Subcutaneous abdominal adipose tissue (tissue), 5 donors: ENCODE results near the gene ADGRL3.
"Not testable (repeated sequence)": the region's sequence is repeated elsewhere in the genome, so short reads cannot be mapped to it uniquely, and the experiment has no call there.

Source experiments
- H3K27ac ChIP-seq: one replicate; pipeline ENCODE4 v1.7.0; 2013; ENCODE audit warnings: low read depth, mild to moderate bottlenecking, inconsistent platforms, low read length, moderate library complexity
- H3K27me3 ChIP-seq, 5 donors: one replicate each; pipeline ENCODE4 v1.7.0; 2013; ENCODE audit warnings: low read length in 5 of 5, inconsistent platforms in 1 of 5; ENCODE audit not compliant: control insufficient read depth in 5 of 5, insufficient read depth in 4 of 5
- H3K36me3 ChIP-seq, 5 donors: one replicate each; pipeline ENCODE4 v1.7.0; 2013; ENCODE audit warnings: low read length in 5 of 5; ENCODE audit not compliant: control insufficient read depth in 5 of 5, insufficient read depth in 5 of 5
- H3K4me1 ChIP-seq, 5 donors: one replicate each; pipeline ENCODE4 v1.7.0; 2013; ENCODE audit warnings: low read length in 5 of 5, mild to moderate bottlenecking in 3 of 5, moderate library complexity in 1 of 5; ENCODE audit not compliant: control insufficient read depth in 5 of 5, insufficient read depth in 5 of 5
- H3K4me3 ChIP-seq, 5 donors: one replicate each; pipeline ENCODE4 v1.7.0; 2013; ENCODE audit warnings: low read length in 5 of 5, low read depth in 1 of 5
- H3K9ac ChIP-seq, 5 donors: one replicate each; pipeline ENCODE4 v1.7.0; 2013; ENCODE audit warnings: low read length in 5 of 5, mild to moderate bottlenecking in 4 of 5, moderate library complexity in 3 of 5
- H3K9me3 ChIP-seq, 5 donors: one replicate each; pipeline ENCODE4 v1.7.0; 2013; ENCODE audit warnings: low read length in 5 of 5; ENCODE audit not compliant: control insufficient read depth in 5 of 5
- donor health status: healthy.
- donor health status: healthy.
- donor health status: healthy.
- donor health status: healthy.
- donor health status: healthy.

ADGRL3 gene

DNA sequence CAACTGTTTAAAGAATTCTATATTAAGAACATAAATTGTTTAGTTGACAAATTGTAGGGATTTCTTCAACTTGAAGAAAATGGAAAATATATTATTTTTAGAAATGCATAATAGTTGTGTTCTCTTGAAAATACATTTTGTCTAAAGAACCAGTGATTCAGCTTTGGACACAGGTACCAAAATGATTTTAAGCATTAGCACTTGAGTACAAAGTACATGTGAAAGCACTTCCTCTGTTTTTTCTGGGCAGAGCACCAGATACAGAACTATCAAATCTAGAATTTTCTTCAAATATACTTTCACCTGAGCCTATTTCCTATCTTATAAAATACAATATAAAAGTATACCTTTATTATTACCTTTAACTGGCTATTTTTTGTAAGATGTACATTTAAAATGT, 539.8 kb downstream of the ADGRL3 start:
- Histone ChIP-seq H3K36me3 (no peaks in the 10 kb centered on the region), H3K27ac (no peak overlapping the region), H3K9me3 (no peaks in the 10 kb centered on the region), H3K27me3 (no peaks in the 10 kb centered on the region), H3K4me3 (no peak overlapping the region), H3K9ac (no peak overlapping the region), H3K4me1 (no peaks in the 10 kb centered on the region)

DNA sequence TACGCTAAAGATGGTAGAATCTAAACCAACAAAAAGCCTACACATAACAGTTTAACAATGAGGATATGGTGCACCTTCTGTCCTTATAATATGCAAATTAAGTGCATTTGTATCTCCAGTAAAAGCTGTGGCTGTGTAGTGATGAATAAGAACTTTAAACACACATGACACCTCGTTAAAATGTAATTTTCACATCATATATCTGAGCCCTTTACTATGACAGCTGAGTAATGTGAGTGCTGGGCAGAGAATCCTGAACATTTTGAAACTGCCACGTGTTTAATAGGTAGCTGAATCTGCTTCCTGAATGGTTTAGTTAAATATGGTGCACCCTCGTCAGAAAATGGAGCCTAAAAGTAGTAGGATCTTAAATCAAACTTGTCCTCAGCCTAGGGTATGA, 540.8 kb downstream of the ADGRL3 start:
- Histone ChIP-seq H3K27ac (no peak overlapping the region), H3K4me1 (no peaks in the 10 kb centered on the region), H3K9me3 (no peaks in the 10 kb centered on the region), H3K27me3 (no peaks in the 10 kb centered on the region), H3K4me3 (no peak overlapping the region), H3K36me3 (no peaks in the 10 kb centered on the region), H3K9ac (no peak overlapping the region)

DNA sequence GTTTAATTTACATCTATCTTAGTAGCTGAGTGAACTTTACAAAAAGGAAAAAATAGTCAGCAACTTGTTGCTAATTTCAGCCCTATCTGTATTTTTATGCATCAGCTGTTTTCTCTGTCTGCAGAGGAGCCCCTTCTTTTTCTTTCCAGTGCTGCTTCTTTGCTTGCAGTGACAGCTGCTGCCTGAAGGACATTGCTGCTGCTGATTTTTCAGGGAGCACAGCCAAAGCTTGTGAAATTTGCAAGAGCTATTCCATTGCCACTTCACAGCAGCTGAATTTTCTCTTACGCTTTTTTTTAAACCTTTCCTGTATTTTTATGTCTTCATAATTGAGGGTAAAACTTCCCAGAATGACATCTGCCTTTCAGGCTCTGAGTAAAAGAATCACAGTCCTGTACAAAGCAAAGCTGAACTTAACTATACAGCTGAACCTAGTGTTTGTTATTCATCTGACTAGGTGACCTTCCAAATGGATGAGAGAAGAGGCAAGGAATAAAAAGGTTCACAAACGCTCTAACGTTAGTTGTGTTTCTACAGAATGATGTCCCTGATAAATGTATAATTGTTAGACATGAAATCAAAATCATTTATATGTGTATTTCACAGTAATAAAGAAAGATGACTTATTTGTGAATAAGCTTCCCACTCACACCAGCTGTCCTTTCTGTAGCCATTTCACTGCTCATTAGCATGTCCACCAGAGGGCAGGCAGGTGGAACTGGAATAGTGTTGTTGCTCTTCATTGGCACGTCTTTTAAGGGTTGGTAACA, 541.4 kb downstream of the ADGRL3 start:
- no peaks in the 10 kb centered on the region for H3K4me1 ChIP-seq
- no peaks in the 10 kb centered on the region for H3K36me3 ChIP-seq
- no peaks in the 10 kb centered on the region for H3K27me3 ChIP-seq
- H3K4me3 ChIP-seq, result no peak overlapping the region
- no peak overlapping the region for H3K9ac ChIP-seq
- no peak overlapping the region for H3K27ac ChIP-seq
- H3K9me3 ChIP-seq, result no peaks in the 10 kb centered on the region

DNA sequence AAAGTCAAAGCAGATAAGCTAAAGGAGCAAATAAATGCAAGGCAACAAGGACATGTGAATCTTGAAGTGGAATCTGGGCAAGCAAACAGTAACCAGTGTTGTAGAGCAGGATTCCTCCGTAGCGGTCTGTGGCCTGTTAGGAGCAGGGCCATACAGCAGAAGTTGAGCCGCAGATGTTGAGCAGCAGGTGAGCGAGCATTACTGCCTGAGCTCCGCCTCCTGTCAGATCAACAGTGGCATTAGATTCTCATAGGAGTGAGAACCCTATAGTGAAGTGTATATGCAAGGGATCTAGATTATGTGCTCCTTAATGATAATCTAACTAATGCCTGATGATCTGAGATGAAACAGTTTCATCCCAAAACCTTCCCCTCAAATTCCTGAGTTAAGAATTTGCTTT, 550.7 kb downstream of the ADGRL3 start:
- Histone ChIP-seq H3K9me3 (peaks cover 0 to 3% (median 0%) of the 10 kb centered on the region in 5 donors), H3K4me3 (no peak overlapping the region), H3K9ac (no peak overlapping the region), H3K27me3 (no peaks in the 10 kb centered on the region), H3K36me3 (no peaks in the 10 kb centered on the region), H3K4me1 (no peaks in the 10 kb centered on the region), H3K27ac (no peak overlapping the region)

DNA sequence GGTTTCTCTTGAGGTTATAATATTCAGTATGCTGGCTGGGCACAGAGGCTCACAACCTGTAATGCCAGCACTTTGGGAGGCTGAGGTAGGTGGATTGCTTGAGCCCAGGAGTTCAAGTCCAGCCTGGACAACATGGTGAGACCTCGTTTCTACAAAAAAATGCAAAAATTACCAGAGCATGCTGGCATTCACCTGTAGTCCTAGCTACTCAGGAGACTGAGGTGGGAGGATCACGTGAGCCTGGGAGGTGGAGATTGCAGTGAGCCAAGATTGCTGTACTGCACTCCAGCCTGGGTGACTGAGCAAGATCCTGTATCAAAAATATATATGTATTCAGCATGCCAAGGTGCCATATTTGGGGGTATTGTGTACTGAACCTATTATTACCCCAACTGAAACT, 552.5 kb downstream of the ADGRL3 start:
- no peaks in the 10 kb centered on the region for H3K36me3 ChIP-seq
- no peak overlapping the region for H3K9ac ChIP-seq
- H3K9me3 ChIP-seq, result peaks cover 0 to 3% (median 0%) of the 10 kb centered on the region in 5 donors
- no peaks in the 10 kb centered on the region for H3K4me1 ChIP-seq
- H3K27me3 ChIP-seq, result no peaks in the 10 kb centered on the region
- no peak overlapping the region for H3K4me3 ChIP-seq
- H3K27ac ChIP-seq, result no peak overlapping the region

DNA sequence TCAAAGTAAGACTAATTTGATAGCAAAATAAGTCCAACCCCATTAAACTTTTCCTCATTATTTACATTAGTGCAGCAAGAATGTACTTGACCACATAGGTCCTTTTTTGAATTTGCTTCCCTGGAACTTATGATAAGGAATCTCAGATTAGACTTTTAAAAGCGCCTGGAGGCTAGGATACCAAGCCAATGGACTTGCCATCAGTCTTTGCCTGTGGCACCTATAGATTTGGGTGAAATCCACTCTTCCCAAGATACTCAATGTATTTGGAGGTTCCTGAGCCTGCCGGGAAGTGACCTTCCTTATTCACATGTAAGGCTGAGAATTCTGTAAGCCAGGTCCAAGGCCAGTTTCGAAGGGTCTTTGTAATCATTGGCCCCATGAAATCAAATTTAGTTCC, 553.6 kb downstream of the ADGRL3 start:
- H3K9ac ChIP-seq, result no peak overlapping the region

DNA sequence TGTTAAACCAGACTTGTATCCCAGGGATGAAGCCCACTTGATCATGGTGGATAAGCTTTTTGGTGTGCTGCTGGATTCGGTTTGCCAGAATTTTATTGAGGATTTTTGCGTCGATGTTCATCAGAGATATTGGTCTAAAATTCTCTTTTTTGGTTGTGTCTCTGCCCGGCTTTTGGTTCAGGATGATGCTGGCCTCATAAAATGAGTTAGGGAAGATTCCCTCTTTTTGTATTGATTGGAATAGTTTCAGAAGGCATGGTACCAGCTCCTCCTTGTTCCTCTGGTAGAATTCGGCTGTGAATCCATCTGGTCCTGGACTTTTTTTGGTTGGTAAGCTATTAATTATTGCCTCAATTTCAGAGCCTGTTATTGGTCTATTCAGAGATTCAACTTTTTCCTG, 556.8 kb downstream of the ADGRL3 start:
- H3K9ac ChIP-seq, H3K27me3 ChIP-seq, H3K9me3 ChIP-seq, H3K4me3 ChIP-seq, H3K27ac ChIP-seq, H3K4me1 ChIP-seq, H3K36me3 ChIP-seq: not testable (repeated sequence)

More for the DNA sequence above, 553.6 kb downstream of the ADGRL3 start:
- Histone ChIP-seq H3K4me3 (no peak overlapping the region), H3K36me3 (no peaks in the 10 kb centered on the region), H3K9me3 (peaks cover 0 to 3% (median 0%) of the 10 kb centered on the region in 5 donors), H3K27ac (no peak overlapping the region), H3K27me3 (no peaks in the 10 kb centered on the region), H3K4me1 (no peaks in the 10 kb centered on the region)

DNA sequence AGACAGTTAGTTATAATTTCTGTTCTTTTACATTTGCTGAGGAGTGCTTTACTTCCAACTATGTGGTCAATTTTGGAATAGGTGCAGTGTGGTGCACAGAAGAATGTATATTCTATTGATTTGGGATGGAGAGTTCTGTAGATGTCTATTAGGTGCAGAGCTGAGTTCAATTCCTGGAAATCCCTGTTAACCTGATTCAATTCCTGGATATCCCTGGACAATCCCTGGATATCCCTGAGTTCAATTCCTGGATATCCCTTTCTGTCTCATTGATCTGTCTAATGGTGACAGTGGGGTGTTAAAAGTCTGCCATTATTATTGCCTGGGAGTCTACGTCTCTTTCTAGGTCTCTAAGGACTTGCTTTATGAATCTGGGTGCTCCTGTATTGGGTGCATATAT, 557.9 kb downstream of the ADGRL3 start:
- H3K4me3 ChIP-seq, H3K27ac ChIP-seq, H3K4me1 ChIP-seq, H3K27me3 ChIP-seq, H3K36me3 ChIP-seq, H3K9ac ChIP-seq, H3K9me3 ChIP-seq: not testable (repeated sequence)

DNA sequence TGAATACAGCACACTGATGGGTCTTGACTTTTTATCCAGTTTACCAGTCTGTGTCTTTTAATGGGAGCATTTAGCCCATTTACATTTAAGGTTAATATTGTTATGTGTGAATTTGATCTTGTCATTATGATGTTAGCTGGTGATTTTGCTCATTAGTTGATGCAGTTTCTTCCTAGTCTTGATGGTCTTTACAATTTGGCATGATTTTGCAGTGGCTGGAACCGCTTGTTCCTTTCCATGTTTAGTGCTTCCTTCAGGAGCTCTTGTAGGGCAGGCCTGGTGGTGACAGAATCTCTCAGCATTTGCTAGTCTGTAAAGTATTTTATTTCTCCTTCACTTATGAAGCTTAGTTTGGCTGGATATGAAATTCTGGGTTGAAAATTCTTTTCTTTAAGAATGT, 558.5 kb downstream of the ADGRL3 start:
- not testable (repeated sequence) for H3K27ac ChIP-seq, H3K4me1 ChIP-seq, H3K9ac ChIP-seq, H3K36me3 ChIP-seq, H3K9me3 ChIP-seq, H3K27me3 ChIP-seq, H3K4me3 ChIP-seq

DNA sequence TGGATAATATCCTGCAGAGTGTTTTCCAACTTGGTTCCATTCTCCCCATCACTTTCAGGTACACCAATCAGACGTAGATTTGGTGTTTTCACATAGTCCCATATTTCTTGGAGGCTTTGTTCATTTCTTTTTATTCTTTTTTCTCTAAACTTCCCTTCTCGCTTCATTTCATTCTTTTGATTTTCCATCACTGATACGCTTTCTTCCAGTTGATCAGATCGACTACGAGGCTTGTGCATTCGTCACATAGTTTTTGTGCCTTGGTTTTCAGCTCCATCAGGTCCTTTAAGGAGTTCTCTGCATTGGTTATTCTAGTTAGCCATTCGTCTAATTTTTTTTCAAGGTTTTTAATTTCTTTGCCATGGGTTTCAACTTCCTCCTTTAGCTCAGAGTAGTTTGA, 559.1 kb downstream of the ADGRL3 start:
- not testable (repeated sequence) for H3K9ac ChIP-seq, H3K36me3 ChIP-seq, H3K27ac ChIP-seq, H3K4me3 ChIP-seq, H3K4me1 ChIP-seq, H3K27me3 ChIP-seq, H3K9me3 ChIP-seq

DNA sequence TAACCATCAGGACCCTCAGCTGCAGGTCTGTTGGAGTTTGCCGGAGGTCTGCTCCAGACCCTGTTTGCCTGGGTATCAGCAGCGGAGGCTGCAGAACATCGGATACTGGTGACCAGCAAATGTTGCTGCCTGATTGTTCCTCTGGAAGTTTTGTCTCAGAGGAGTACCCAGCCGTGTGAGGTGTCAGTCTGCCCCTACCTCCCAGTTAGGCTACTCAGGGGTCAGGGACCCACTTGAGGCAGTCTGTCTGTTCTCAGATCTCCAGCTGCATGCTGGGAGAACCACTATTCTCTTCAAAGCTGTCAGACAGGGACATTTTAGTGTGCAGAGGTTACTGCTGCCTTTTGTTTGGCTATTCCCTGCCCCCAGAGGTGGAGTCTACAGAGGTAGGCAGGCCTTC, 559.8 kb downstream of the ADGRL3 start:
- not testable (repeated sequence) for H3K4me3 ChIP-seq, H3K9me3 ChIP-seq, H3K36me3 ChIP-seq, H3K27me3 ChIP-seq, H3K27ac ChIP-seq, H3K9ac ChIP-seq, H3K4me1 ChIP-seq
